CD4-positive, alpha-beta T cell treated with Interleukin-15 for 4 hours (primary cell): Measurements from ENCODE around the gene ELAVL1.
"Not testable (repeated sequence)": the region's sequence is repeated elsewhere in the genome, so short reads cannot be mapped to it uniquely, and the experiment has no call there.

Experiments used
- DNase-seq: peaks from one replicate; pipeline ENCODE4 v3.0.0-alpha.2; 2020; ENCODE audit warnings: low spot score

Gene ELAVL1

DNA sequence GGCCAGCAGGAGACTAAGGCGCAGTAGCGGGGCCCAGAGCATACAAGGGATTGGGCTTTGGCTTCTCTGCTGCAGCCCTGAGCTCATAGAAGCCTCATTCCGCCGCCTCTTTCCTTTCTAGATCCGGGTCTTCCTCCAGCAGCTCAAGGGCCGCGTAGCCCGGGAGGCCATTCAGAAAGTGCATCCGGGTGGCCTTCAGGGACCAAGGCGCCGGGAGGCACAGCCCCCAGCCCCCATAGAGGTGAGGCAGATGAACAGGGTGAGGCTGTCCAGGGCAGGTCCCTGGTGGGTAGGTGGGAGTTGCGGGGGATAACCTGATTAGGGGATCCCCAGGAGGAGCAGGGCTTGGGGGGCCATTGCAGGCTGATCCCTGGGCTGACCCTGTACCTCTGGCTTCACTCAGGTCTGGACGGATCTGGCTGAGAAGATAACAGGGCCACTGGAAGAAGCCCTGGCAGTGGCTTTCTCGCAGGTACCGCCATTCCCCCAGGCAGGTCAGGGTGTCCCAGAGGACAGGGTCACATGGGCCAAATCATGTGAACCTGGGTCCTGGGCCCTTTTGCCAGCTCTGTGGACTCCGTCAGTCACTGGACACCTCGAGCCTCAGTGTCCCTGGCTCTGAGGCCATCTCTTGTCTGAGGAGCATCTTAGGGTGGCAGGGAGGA is 84.0 kb downstream of the ELAVL1 start:
- no peak for DNase-seq

DNA sequence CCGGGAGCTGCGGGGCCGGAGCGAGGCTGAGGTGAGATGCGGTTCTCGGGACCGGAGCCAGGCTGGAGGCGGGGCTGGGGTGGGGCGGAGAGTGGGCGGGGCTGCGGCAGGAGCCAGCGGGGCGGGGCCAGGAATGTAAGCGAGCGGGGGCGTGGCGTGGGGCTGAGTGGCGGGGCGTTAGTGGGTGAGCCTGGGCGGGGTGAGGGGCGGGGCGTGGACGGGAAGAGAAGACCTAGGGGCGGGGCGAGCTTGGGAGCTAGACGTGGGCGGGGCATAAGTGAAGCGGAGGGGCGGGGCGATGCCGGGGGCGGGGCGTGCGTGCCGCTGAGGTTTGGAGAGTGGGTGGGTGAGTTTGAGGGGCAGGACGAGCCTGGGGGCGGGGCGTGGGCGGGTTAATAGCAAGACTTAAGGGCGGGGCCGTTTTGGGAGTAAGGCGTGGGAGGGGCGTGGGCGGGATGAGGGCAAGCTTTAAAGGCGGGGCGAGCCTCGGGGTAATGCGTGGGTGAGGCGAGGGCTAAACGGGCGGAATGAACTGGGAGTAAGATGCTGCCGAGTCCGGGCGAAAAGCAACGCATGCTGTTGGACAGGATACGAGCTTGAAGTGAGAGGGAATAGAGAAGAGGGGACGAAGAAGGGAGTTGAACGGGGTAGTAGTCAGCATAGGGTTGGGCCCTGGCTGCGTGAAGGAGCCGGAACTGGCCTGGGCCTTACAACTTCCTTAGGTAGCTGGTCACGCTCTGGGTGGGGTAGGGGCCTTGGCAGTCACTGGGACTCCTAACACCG is 84.7 kb downstream of the ELAVL1 start:
- DNase-seq: peak; percentile 99

DNA sequence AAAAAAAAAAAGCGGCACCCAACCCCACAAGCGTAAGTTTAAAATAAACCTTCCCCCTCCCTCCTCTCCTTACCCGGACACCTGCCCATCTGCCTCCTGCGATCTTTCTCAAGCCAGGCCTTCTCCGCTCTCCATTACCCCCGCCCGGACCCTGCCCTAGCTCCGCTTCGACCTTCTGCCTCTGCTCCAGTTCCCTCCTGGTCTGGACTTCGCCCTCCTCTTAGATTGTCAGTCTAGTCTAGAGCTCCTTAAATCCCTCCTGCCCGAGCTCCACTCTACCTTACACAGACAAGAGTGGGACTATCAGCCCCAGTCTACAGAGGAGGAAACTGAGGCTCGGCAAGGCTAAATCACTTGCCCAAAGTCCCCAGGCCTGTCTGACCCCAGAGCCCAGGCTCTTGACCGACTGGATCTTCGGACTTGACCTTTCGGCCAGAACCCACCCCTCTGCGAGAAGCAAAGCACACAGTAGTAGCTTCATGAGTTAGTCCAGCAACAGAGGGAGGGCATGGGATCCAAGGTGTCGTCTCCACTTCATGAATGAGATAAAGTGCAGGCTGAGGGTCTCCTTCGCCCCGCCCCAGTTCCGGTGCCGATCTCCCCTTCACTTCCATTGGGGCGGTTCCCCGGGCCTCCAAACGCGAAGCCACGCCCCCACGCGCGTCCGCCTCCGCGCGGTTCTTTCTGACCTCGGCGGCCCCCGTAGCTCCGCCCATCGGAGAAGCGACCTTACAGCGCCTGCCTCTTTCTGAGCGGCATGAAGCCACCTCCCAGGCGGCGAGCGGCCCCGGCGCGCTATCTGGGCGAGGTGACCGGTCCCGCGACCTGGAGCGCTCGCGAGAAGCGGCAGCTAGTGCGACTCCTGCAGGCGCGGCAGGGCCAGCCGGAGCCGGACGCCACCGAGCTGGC is 85.6 kb downstream of the ELAVL1 start, which contains the start of gene SNAPC2:
Gene SNAPC2, plus strand, starts transcription at position 729 of the 909 bp plus-strand sequence. Its CDS starts 29 bp downstream, at position 758.
- peak; percentile 97 for DNase-seq

DNA sequence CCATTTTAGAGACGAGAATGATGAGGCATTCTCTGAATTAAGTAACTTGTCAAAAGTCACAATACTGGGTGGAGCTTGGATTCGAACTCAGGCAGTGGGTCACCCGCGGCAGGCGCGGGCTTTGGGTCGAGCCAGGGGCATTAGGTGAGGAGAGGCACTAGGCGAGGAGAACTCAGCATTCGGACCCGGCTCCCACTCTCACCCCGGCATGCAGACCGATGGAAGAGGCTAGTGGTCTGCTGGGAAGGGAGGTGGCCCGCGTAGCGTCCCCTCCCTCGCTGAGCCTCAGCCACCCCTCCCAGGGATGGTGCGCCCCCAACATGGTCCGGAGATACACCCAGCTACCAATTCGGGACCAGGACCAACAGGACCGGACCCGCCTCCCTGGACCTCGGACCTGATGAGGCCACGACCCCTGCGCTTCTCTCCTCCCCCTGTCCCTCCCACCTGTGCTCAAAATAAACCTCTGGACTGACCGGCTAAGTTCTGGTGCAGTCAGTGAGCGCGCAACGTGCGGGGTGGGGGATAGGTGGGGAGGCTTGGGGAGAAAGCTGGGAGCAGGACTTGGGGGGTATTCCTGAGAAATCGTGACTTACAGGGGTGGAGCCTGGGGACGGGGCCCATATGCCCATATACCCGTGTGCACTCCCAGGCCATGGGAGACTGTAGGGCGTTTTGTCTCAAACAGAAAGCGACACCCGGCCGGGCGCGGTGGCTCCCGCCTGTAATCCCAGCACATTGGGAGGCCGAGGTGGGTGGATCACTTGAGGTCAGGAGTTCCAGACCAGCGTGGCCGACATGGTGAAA is 86.6 kb downstream of the ELAVL1 start:
- no peak for DNase-seq

DNA sequence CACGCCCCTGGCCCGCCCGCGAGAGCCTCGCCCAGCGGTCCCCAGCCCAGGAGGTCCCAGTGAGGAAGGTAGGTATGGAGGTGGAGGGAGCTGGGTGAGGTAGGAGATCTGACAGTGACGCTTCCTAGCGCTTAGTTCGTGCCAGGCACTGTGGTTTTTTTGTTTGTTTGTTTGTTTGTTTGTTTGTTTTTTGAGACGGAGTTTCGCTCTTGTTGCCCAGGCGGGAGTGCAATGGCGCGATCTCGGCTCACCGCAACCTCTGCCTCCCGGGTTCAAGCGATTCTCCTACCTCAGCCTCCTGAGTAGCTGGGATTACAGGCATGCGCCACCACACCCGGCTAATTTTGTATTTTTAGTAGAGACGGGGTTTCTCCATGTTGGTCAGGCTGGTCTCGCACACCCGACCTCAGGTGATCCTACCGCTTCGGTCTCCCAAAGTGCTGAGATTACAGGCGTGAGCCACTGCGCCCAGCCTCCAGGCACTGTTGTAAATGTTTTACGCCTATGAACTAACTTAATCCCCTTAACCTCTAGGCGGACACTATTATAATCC is 87.3 kb downstream of the ELAVL1 start:
- DNase-seq: not testable (repeated sequence)

DNA sequence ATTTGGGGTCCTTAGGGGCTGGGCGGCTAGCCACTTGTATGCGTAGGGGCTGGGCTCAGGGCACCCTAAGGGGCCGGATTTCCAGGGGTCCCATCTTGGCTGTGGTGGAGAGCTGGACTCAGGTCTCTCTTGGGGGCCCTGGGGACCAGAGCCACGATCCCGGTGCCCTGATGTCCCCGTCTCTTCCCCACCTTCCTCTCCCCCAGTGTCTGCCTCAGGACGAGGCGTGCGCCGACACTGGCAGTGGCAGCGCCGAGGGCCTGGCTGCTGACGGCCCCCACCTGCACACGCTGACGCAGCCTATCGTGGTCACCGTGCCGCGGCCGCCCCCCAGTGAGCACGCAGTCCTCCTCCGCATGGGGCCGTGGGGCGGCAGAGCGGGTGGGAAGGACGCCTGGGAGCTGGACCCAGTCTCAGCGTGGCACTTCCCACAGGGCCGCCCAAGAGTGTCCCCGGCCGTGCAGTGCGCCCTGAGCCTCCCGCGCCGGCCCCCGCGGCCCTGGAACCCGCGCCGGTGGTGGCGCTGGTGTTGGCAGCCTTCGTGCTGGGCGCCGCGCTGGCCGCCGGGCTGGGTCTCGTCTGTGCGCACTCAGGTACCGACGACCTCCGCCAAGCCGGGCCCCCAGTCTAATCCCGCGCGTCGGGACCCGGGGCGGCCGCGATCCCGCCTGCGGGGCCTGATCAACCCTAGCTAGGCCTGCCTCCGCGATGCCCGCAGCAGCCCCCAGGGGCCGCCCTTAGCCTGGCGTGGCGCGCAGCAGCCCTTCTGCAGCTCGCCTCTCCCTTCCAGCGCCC is 88.0 kb downstream of the ELAVL1 start:
- DNase-seq: peak; percentile 53

DNA sequence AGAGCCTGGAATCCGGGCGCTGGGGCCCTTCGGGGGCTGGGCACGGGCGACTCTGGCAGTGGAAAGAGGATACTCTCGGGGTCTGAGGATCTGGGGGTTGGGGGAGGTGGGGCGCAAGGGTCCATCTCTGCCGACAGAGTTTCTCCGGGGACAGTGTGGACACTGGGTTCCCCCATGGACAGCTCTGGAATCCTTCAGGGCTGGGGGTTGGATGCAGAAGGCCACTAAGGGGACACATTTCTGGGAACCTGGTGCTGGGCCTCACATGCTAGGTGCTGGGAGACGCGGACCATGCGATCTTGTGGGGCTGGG is 88.5 kb downstream of the ELAVL1 start:
- DNase-seq: no peak

DNA sequence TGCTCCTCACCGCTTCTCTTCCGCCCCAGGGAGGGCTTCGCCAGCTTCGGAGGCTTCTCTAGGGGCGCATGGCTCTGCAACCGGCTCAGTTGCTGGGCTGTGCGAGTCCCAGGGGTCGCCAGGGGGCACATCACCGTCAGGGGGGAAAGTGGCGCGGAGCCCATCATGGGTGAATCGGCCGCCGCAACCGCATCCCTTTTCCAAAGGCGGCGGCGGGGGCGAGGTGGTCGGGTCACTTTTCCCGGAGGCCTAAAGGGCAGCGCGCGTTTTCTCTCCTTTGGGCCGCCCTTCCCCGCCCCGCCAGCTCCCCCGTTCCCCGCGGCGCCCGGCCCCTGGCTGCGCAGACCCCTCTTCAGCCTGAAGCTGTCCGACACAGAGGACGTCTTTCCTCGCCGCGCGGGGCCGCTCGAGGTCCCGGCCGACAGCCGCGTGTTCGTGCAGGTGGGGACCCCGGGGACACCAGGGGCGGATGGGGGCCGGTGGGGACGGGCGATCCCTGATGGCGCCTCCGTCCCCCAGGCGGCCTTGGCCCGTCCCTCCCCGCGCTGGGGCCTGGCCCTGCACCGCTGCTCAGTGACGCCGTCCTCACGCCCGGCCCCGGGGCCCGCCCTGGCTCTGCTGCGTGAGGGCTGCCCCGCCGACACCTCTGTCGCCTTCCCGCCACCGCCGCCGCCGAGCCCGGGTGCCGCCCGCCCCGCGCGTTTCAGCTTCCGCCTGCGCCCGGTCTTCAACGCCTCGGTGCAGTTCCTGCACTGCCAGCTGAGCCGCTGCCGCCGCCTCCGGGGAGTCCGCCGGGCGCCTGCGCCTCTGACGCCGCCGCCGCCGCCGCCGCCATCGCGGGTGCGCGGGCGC is 89.1 kb downstream of the ELAVL1 start:
- DNase-seq: peak; percentile 32

DNA sequence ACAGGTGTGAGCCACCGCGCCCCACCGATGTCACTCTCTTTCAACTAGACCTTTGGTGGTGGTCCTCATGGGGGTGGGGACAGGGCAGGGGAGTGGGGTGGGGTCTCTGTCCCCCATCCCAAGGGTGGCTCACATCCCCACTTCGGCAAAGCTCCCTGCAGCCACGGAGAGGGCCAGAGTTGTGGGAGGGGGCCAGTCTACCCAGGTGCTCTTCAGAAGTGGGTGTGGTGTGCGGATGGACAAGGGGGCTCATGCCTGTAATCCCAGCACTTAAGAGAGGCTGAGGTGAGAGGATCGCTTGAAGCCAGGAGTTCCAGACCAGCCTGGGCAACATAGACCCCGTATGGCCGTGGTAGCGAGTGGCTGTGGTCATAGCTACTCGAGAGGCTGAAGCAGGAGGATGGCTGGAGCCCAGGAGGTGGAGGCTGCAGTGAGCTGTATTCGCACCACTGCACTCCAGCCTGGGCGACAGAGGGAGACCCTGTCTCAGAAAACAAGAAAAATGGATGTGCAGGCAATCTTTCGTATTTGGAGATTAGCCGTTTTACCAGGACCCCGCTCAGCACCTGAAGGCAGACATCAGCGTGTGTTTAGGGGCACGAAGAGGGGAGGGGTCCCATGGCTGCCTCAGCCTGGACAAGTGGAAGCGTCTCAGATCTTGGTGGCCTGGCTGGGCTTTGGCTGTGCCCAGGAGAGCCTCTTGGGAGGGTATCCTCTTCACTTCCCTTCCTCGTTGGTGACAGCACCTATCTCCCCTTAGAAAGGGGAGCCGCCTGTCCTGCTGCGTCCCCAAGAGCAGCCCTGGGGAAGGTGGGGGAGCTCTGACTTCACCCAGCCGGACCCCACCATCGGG is 90.0 kb downstream of the ELAVL1 start:
- no peak for DNase-seq

DNA sequence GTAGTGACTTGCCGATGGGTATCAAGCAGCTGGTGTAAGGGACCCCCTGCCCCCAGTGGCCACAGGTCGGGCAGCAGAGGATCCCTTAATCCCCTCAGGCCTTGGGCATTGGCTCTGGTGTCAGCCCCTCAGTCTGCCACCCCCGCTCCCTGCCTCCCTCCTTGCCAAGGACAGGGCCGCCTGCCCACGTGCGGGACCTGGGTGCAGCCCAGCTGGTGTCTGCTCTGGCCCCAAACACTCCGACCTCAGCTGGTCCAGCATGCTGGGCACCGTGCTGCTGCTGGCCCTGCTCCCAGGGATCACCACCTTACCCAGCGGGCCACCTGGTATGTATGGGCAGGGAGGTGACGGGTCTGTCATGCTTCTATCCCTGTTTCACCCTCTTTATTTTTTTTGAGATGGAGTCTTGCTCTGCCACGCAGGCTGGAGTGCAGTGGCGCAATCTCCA is 90.8 kb downstream of the ELAVL1 start, which contains the start of gene TGFBR3L:
Gene TGFBR3L, plus strand, starts transcription at position 233 of the 448 bp plus-strand sequence.
- no peak for DNase-seq

DNA sequence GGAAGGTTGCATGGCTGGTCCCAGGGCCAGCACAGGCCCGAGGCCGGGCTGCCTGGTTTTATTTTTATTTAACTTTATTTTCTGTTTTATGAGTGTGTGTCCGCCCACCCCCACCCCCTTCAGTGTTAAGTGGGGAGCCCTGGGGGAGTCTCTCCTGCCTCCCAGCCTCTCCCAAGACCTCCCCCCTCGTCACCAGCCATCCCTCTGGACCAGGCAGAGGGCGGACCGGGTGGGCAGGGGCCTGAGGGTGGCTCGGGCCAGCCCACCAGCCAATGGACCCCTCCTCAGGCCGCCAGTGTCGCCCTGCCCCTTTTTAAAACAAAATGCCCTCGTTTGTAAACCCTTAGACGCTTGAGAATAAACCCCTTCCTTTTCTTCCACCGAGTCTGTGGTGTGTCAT is 91.3 kb downstream of the ELAVL1 start:
- DNase-seq: no peak

DNA sequence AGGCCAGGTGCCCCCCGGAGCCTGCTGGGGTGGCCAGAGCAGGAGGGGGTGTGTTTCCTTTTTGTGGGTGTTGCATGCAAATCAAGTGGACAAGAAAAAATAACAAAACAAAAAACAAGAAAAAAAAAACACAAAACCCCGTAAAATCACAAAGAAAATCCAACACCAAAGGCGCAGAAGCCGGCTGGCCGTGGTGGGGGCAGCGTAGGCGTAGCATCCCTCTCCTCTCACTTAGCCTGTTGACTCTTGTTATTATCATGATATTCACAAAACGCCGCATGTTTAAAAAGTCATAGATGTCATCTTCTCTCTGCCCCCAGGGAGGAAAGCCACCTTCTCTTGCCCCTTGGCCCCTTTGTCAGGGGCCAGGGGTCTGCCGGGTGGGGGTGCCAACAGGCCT is 91.8 kb downstream of the ELAVL1 start:
- DNase-seq: no peak

DNA sequence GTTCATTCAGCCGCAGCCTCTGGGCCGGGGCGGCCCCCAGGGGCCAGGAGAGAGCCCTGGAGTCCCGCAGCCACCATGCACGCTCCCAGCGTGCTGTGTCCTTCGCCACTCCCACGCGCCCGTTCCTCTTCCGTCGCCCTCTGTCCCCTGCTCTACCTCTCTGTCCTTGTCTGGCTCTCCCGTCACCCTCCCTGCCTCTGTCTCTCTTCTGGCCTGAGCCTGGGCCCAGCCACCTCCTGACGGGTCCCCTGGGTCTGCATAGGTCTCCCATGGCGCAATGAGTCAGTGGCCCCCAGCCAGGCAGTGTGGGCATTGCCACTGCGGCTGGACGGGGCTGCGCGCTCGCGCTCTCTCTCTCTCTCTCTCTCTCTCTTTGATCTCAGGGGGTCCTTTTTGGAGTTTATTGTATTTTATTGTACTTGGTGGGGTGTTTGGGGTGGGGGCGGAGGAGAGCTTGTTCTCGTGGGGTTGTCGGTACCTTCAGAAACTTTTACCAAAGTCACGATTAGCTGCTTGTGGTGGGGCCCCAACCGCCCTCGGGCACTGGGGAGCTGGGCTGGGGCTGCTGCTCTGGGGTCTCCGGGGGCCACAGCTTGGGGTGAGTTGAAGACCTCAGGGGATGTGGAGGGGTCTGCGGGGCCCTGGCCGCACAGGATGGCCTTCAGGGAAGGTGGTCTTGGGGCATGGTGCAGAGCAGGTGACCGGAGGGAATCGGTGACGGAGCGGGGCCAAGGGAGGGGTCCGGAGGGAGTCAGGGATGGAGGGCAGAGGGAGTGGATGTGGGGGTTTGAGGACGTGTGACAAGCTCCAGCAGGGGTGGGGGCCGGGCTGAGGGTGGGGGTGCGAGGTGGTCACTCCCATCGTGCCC is 92.5 kb downstream of the ELAVL1 start:
- DNase-seq: no peak

DNA sequence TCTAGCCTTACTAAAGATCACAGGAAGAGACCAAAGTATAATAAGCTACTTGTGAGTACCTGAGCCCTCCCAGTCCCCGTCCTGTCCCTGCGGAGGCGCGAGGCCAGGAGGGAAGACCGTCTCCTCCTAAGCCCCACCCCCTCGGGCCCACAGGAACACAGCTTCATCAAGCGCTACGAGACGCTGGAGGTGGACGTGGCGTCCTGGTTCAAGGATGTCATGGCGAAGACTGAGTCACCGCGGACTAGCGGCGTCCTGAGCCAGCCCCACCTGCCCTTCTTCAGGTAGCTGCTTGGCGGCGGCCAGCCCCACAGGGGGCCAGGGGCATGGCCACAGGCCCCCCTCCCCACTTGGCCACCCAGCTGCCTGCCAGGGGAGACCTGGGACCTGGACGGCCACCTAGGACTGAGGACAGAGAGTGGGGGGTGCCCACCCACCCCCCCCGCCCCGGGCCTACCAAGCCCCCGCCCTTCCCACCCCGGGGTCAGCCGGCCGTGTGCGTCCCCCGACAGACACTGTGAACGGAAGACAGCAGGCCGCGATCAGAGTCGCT is 93.2 kb downstream of the ELAVL1 start:
- no peak for DNase-seq

DNA sequence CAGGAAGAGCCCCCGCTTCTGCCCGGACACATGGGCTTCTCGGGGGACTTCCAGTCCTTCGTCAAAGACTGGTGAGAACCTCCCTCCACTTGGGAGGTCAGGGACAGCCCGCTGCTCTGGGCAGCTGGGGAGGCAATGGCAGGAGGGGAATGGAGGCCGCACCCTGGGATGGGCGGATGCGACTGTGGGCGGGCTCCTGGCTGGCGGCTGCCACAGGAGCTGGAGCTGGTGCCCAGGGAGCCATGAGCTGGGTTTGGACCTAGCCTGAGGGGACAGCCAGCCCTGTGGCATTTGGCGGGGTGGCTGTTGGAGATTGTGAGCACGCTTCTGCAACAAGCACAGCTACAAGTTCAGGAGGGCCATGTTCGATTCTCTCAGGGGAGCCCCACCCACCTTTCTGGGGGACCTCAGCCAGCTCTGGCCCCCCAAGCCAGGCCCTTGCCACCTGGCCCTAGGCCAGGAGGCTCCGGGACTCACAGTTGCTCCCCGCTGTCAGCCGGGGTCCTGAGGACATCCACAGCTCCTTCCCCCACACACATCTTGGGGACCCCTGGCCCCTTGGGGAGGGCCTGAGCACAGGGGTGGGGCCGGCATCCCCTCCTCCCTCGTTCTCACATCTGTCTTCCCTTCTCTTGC is 93.8 kb downstream of the ELAVL1 start:
- DNase-seq: no peak

DNA sequence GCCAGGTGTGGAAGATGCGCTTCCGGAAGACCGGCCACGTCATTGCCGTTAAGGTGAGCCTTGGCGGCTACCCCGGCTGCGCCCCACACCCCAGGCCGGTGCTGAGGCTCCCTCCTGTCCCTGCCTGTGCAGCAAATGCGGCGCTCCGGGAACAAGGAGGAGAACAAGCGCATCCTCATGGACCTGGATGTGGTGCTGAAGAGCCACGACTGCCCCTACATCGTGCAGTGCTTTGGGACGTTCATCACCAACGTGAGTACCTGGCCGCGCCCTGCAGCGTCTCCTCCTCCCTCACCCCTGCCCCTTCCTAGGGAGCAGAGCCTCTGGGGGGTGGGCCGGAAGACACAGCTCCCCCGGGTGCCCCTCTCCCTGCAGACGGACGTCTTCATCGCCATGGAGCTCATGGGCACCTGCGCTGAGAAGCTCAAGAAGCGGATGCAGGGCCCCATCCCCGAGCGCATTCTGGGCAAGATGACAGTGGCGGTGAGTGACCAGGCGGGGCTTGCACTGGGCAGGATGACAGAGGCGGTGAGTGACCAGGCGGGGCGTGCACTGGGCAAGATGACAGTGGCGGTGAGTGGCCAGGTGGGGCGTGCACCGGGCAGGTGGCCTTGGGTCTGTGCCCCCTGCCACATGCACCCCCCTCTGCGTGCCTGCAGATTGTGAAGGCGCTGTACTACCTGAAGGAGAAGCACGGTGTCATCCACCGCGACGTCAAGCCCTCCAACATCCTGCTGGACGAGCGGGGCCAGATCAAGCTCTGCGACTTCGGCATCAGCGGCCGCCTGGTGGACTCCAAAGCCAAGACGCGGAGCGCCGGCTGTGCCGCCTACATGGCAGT is 94.9 kb downstream of the ELAVL1 start:
- DNase-seq: no peak
